ENCODE results near the gene HIGD1C. TPM values are rescaled to one million over a fixed set of nuclear protein-coding genes. Genes with fewer than 3 reads are reported as not detected.
A peak's percentile ranks its signal among the peaks of the same experiment; 100 is the strongest.

The HIGD1C gene
- total and polyA plus RNA-seq, 4 donors = not detected

DNA sequence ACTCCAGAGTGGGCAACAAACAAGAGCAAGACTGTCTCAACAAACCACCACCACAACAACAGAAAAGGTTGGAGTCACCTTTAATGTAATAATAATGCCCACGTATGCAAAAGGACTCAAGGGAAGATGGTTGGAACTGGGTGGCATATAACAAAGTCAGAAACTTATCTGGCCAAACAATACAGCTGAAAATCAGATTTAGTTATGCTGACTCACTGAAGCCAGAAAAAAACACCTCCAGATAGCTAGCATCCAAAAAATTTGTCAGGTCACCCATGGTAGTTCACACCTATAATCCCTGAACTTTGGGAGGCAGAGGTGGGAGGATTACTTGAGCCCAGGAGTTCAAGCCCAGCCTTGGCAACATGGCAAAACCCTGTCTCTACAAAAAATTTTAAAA, 49.5 kb downstream of the HIGD1C start:
- Histone ChIP-seq H3K36me3 (ENCODE audit: control insufficient read depth in 4 of 4, insufficient read depth in 4 of 4, low read length in 4 of 4) (peaks cover 10 to 26% (median 21%) of the 10 kb centered on the region in 4 donors), H3K9ac (ENCODE audit: insufficient read depth in 1 of 2, low read length in 2 of 2) (no peak overlapping the region), H3K9me3 (ENCODE audit: control insufficient read depth in 4 of 4, insufficient read depth in 3 of 4, low read length in 3 of 4) (no peaks in the 10 kb centered on the region), H3K27ac (ENCODE audit: low read depth in 1 of 2, low read length in 1 of 2) (no peak overlapping the region), H3K4me3 (no peak overlapping the region), H3K27me3 (ENCODE audit: control insufficient read depth in 3 of 3, insufficient read depth in 3 of 3, low read length in 2 of 3) (no peaks in the 10 kb centered on the region), H3K4me1 (ENCODE audit: control insufficient read depth in 5 of 5, insufficient read depth in 5 of 5, low read length in 5 of 5) (peaks cover 0 to 9% (median 0%) of the 10 kb centered on the region in 5 donors)
- TF ChIP-seq, protein P1, sequence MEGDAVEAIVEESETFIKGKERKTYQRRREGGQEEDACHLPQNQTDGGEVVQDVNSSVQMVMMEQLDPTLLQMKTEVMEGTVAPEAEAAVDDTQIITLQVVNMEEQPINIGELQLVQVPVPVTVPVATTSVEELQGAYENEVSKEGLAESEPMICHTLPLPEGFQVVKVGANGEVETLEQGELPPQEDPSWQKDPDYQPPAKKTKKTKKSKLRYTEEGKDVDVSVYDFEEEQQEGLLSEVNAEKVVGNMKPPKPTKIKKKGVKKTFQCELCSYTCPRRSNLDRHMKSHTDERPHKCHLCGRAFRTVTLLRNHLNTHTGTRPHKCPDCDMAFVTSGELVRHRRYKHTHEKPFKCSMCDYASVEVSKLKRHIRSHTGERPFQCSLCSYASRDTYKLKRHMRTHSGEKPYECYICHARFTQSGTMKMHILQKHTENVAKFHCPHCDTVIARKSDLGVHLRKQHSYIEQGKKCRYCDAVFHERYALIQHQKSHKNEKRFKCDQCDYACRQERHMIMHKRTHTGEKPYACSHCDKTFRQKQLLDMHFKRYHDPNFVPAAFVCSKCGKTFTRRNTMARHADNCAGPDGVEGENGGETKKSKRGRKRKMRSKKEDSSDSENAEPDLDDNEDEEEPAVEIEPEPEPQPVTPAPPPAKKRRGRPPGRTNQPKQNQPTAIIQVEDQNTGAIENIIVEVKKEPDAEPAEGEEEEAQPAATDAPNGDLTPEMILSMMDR (IDR thresholded peaks at IDR 0.05; ENCODE audit: control extremely low read depth, extremely low read depth) = no peak
- ATAC-seq (ENCODE audit: insufficient read depth, low FRiP score) (no peak), DNase-seq (no peak)
- whole genome bisulfite sequencing, 2 donors = 93% methylated on average over 1 of the region's 1 CpG

DNA sequence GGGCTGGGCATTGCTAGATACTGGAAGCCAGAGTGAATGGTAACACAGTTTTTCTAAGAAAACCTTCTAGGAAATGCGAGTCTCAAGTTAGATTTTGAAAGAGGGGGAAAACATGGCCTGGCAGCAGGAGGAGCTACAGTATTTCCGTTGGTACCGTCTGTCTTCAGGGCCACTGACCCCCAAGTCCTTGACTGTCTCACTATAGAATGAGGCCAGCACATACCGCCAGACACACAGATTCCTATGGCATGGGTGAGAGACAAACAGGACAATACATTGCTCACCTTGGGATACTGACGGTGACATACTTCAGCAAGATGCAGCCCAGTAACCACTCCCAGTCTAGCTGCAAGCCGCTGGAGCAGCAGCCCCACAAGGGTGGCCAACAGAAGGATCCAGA, 52.2 kb downstream of the HIGD1C start:
- TF ChIP-seq, protein P1 (IDR thresholded peaks at IDR 0.05; ENCODE audit: control extremely low read depth, extremely low read depth) = no peak
- 78 to 83% methylated on average over 6 of the region's 6 CpGs for WGBS, 2 donors
- Histone ChIP-seq H3K27ac (ENCODE audit: low read depth in 1 of 2, low read length in 1 of 2) (no peak overlapping the region), H3K9ac (ENCODE audit: insufficient read depth in 1 of 2, low read length in 2 of 2) (no peak overlapping the region), H3K27me3 (ENCODE audit: control insufficient read depth in 3 of 3, insufficient read depth in 3 of 3, low read length in 2 of 3) (no peaks in the 10 kb centered on the region), H3K9me3 (ENCODE audit: control insufficient read depth in 4 of 4, insufficient read depth in 3 of 4, low read length in 3 of 4) (no peaks in the 10 kb centered on the region), H3K4me3 (no peak overlapping the region), H3K4me1 (ENCODE audit: control insufficient read depth in 5 of 5, insufficient read depth in 5 of 5, low read length in 5 of 5) (peaks cover 0 to 15% (median 0%) of the 10 kb centered on the region in 5 donors), H3K36me3 (ENCODE audit: control insufficient read depth in 4 of 4, insufficient read depth in 4 of 4, low read length in 4 of 4) (peaks cover 4 to 21% (median 15%) of the 10 kb centered on the region in 4 donors)
- ATAC-seq (ENCODE audit: insufficient read depth, low FRiP score) = no peak
- no peak for DNase-seq

DNA sequence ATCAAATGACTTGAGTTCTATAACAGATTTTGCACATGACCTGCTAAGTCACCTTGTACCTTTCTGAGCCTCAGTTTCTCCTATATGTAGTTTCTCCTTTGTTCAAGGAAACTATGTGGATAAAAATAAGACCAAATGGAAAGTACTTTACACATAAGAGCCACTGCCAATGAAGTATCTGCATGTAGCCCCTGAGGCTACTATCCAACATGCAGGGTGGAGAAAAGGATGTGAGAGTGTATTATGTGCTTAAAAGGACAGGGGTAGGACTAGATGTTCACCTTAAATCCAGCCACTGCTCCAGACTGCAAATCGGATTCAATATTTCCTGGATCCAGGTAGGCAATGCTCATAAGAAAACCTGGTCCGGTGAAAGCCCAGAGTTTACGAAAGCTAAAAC, 52.7 kb downstream of the HIGD1C start:
- Histone ChIP-seq H3K27ac (ENCODE audit: low read depth in 1 of 2, low read length in 1 of 2) (no peak overlapping the region), H3K36me3 (ENCODE audit: control insufficient read depth in 4 of 4, insufficient read depth in 4 of 4, low read length in 4 of 4) (peaks cover 4 to 19% (median 15%) of the 10 kb centered on the region in 4 donors), H3K4me1 (ENCODE audit: control insufficient read depth in 5 of 5, insufficient read depth in 5 of 5, low read length in 5 of 5) (peaks cover 0 to 15% (median 0%) of the 10 kb centered on the region in 5 donors), H3K9ac (ENCODE audit: insufficient read depth in 1 of 2, low read length in 2 of 2) (no peak overlapping the region), H3K4me3 (no peak overlapping the region), H3K9me3 (ENCODE audit: control insufficient read depth in 4 of 4, insufficient read depth in 3 of 4, low read length in 3 of 4) (no peaks in the 10 kb centered on the region), H3K27me3 (ENCODE audit: control insufficient read depth in 3 of 3, insufficient read depth in 3 of 3, low read length in 2 of 3) (no peaks in the 10 kb centered on the region)
- DNase-seq (no peak), ATAC-seq (ENCODE audit: insufficient read depth, low FRiP score) (no peak)
- TF ChIP-seq, protein P1 (IDR thresholded peaks at IDR 0.05; ENCODE audit: control extremely low read depth, extremely low read depth) = no peak
- WGBS, 2 donors = 90 to 94% methylated on average over 3 of the region's 3 CpGs

DNA sequence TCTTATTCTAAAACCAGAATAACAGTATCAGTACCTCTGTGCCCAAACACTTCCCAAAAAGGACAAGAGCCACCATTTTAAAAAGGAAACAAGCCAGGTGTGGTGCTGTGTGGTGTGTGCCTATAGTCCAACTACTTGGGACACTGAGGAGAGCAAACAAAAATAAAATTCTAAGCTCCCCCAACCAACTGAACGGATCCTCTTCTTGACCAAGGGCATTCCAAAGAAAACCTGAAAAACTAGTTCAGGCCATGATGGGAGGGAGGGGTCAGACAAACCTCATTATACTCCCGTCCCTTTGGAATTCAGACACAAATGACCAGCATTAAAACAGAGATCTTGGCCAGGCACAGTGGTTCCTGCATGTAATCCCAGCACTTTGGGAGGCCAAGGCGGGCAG, 53.3 kb downstream of the HIGD1C start:
- DNase-seq (peak; percentile 21 to 67 (median 48)), ATAC-seq (ENCODE audit: insufficient read depth, low FRiP score) (peak; percentile 35)
- H3K36me3 ChIP-seq (ENCODE audit: control insufficient read depth in 4 of 4, insufficient read depth in 4 of 4, low read length in 4 of 4) = peaks cover under 1 to 18% (median 14%) of the 10 kb centered on the region in 4 donors
- WGBS, 2 donors = 73 to 90% methylated on average over 3 of the region's 3 CpGs
- H3K4me1 ChIP-seq (ENCODE audit: control insufficient read depth in 5 of 5, insufficient read depth in 5 of 5, low read length in 5 of 5) = peaks cover 0 to 15% (median 0%) of the 10 kb centered on the region in 5 donors
- H3K9me3 ChIP-seq (ENCODE audit: control insufficient read depth in 4 of 4, insufficient read depth in 3 of 4, low read length in 3 of 4) = no peaks in the 10 kb centered on the region
- no peak overlapping the region for H3K9ac ChIP-seq (ENCODE audit: insufficient read depth in 1 of 2, low read length in 2 of 2)
- H3K27ac ChIP-seq (ENCODE audit: low read depth in 1 of 2, low read length in 1 of 2) = no peak overlapping the region
- H3K27me3 ChIP-seq (ENCODE audit: control insufficient read depth in 3 of 3, insufficient read depth in 3 of 3, low read length in 2 of 3) = no peaks in the 10 kb centered on the region
- TF ChIP-seq, protein P1 (IDR thresholded peaks at IDR 0.05; ENCODE audit: control extremely low read depth, extremely low read depth) = no peak
- H3K4me3 ChIP-seq = no peak overlapping the region
